Heart right ventricle (tissue), 16 donors: ENCODE measurements around the gene SYCE1L. TPM values are rescaled to one million over a fixed set of nuclear protein-coding genes. Genes with fewer than 3 reads are reported as not detected.

Experiments
- ATAC-seq, 8 donors: fragments of 200-7000 bp; cut with Tn5 transposase; one replicate each; pipeline ENCODE4 v1.9.1; 2020; ENCODE audit warnings: mild to moderate bottlenecking in 8 of 8, moderate library complexity in 8 of 8, moderate number of reproducible peaks in 1 of 8
- DNase-seq, 2 donors: peaks; one replicate each; pipeline ENCODE4 v3.0.0-alpha.2; 2020
- H3K27ac ChIP-seq, 10 donors: fragments of 200-600 bp; sonication (generic) in 2 of 10; one replicate each; pipeline versions ENCODE4 v1.5.0 to v1.8.0; 2020 to 2022; ENCODE audit warnings: mild to moderate bottlenecking in 3 of 10
- H3K27me3 ChIP-seq, 7 donors: fragments of 200-600 bp; one replicate each; pipeline ENCODE4 v1.8.0; 2021 to 2022; ENCODE audit warnings: mild to moderate bottlenecking in 2 of 7
- H3K36me3 ChIP-seq, 9 donors: fragments of 200-600 bp; sonication (generic) in 1 of 9; one replicate each; pipeline versions ENCODE4 v1.5.0 to v1.8.0; 2020 to 2022; ENCODE audit warnings: mild to moderate bottlenecking in 2 of 9
- H3K4me1 ChIP-seq, 9 donors: fragments of 200-600 bp; sonication (generic) in 1 of 9; one replicate each; pipeline versions ENCODE4 v1.5.0 to v1.8.0; 2020 to 2022; ENCODE audit warnings: mild to moderate bottlenecking in 4 of 9
- H3K4me3 ChIP-seq, 10 donors: fragments of 200-600 bp; sonication (generic) in 2 of 10; one replicate each; pipeline versions ENCODE4 v1.5.0 to v1.8.0; 2020 to 2022; ENCODE audit warnings: mild to moderate bottlenecking in 7 of 10, moderate library complexity in 2 of 10
- H3K9me3 ChIP-seq, 11 donors: fragments of 200-600 bp in 10 of 11; sonication (generic) in 2 of 11; one replicate each; pipeline versions ENCODE4 v1.5.0 to v1.8.0; 2013 to 2022; ENCODE audit warnings: mild to moderate bottlenecking in 2 of 11, control low read depth in 1 of 11, moderate library complexity in 1 of 11
- WGBS, 2 donors: extraction: QIAGEN DNeasy Blood & Tissue Kit; methylation state at CpG; one replicate each; pipeline ENCODE4 v1.1.7; 2013; ENCODE audit warnings: inconsistent platforms in 1 of 2; 5-methylcytosine and 5-hydroxymethylcytosine counted together
- intact Hi-C, 10 donors: fragments of 100-400 bp; cut with DNase I; formaldehyde crosslinking; loops; one replicate each; pipeline versions ENCODE4 v1.11.1 to v1.14.2; 2022
- polyA plus RNA-seq, 2 donors: library from polyadenylated mRNA; stranded (reverse); fragments of 200-250 nt; gene quantifications; one replicate each; pipeline ENCODE4 v1.2.3, GENCODE V29; 2013
- total RNA-seq, 10 donors: library from RNA; stranded (reverse); fragmentation: NEBNext Ultra II Directional in 3 of 10; extraction: Animal tissue kit (Norgen Biotek cat#: 25700) in 3 of 10; gene quantifications; one replicate each; pipeline versions ENCODE4 v1.2.1 to v1.2.4, GENCODE V29; 2021 to 2023
- TF ChIP-seq, protein P1 (sequence below), 9 donors: fragments of 200-600 bp; sonication (generic) in 2 of 9; IDR thresholded peaks; one replicate each; pipeline versions ENCODE4 v1.5.0 to v1.8.0; 2021 to 2022; ENCODE audit warnings: antibody characterized with exemption in 9 of 9, mild to moderate bottlenecking in 5 of 9, moderate library complexity in 1 of 9
- donor health status: Arrhythmogenic right ventricular cardiomyopathy.
- donor health status: ischemic (EF 13 %, LVEDD 7.1; RV severe dilation, severe dysfunction).
- donor health status: healthy with polysubstance abuse.
- donor health status: DM: no; HTN: yes; CAD: no.
- donor health status: DM: no; HTN: no; CAD: no.
- donor health status: ischemic (EF 25% LVEDD 6.9; RV normal size, moderate dysfunction).
- donor health status: ischemic (EF 25% LVEDD 5.7; RV mildly dilated, moderate dysfunction).
- donor health status: healthy.
- donor health status: DM: yes; HTN: yes; CAD: no.
- donor health status: Ischemic cardiomyopathy.
- donor health status: ischemic (EF 35%, LVEDD 5.7; RV mildly dilated, moderate dysfunction).
- donor health status: nonischemic (EF 11% LVEDD 7.7; RV severe dilation, severe dysfunction).
- donor health status: DM: yes; HTN: yes; CAD: no.
- donor health status: PGD.
- donor health status: ischemic (EF 29% LVEDD 5.4; RV normal size, mild dysfunction).
- donor health status: nonischemic (EF 23%, LVEDD 6.1; RV moderate dilation, normal function).

Gene SYCE1L
- total and polyA plus RNA-seq, 12 donors = 0.81 to 2.7 (median 0.99) TPM; not detected in 2

DNA sequence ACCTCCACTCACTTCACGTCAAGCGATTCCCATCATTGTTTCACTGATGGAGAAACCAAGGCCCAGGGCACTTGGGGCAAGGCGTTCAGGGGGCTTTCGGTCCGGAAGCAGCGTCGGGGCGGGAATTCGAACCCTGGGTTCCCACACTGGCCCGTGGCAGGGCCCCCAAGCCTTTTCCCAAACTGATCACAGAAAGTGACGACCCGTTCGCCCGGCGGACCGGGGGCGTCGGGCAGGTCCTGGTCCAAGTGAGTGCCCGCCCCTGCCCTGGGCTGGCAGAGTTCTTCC lies 9.1 kb upstream of the SYCE1L start:
- 0 to 1% methylated on average over 19 of the region's 19 CpGs for WGBS, 2 donors
- peak overlapping the region; percentile 53 to 91 (median 84) for H3K4me3 ChIP-seq
- intact Hi-C loops = loop anchor here in 1 of 10 donors (10.0 kb wide), 1 partner anchor 1535 kb away; no protein-coding TSS in a partner anchor
- TF ChIP-seq, protein P1, sequence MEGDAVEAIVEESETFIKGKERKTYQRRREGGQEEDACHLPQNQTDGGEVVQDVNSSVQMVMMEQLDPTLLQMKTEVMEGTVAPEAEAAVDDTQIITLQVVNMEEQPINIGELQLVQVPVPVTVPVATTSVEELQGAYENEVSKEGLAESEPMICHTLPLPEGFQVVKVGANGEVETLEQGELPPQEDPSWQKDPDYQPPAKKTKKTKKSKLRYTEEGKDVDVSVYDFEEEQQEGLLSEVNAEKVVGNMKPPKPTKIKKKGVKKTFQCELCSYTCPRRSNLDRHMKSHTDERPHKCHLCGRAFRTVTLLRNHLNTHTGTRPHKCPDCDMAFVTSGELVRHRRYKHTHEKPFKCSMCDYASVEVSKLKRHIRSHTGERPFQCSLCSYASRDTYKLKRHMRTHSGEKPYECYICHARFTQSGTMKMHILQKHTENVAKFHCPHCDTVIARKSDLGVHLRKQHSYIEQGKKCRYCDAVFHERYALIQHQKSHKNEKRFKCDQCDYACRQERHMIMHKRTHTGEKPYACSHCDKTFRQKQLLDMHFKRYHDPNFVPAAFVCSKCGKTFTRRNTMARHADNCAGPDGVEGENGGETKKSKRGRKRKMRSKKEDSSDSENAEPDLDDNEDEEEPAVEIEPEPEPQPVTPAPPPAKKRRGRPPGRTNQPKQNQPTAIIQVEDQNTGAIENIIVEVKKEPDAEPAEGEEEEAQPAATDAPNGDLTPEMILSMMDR (IDR thresholded peaks at IDR 0.05) = no peak
- peak overlapping the region; percentile 77 to 98 (median 93) for H3K27ac ChIP-seq
- peaks cover 0 to 4% (median 0%) of the 10 kb centered on the region in 7 donors for H3K27me3 ChIP-seq
- no peak for DNase-seq
- H3K4me1 ChIP-seq = peaks cover 6 to 25% (median 16%) of the 10 kb centered on the region in 9 donors
- peaks cover 0 to 26% (median 11%) of the 10 kb centered on the region in 9 donors for H3K36me3 ChIP-seq
- ATAC-seq = no peak
- H3K9me3 ChIP-seq = no peaks in the 10 kb centered on the region

DNA sequence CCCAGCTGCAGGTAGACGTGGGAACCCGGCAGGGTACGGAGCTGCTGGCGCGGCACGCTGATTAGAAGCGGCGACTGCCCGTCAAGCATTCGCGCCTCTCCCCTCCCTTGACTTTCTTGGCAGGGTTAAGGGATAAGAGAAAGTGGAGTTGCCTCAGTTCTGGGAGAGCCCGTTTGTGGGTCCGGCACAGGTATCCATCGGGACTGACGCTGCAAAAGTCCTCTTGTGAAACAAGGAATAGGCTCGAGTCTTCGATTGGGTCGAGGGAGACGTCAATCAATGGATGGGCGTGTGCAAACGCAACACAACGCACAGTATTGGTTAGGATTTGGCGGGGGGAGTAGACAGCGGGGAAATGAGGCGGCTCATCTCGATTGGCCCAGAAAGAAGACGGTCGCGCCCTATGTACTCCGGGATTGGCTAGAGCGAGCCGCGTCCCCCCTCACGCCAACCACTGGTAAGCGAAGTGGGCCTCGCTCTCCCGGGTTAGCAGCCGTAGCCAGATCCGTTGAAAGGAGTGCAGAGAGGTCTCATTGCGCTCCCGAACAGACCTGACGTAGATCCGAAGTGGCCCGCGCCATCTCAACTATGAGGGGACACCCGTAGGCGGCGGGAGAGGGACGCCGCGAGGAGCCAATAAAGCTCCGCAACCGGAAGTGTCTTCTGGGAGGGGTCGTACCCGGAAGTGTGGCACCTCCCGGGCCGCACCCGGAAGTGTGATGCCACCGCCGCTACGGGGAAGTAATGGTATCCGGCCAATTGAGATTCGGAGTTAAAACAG lies 8.5 kb upstream of the SYCE1L start, which contains the start of gene MON1B:
MON1B (plus strand) TSS at position 713 of the 781 bp plus-strand sequence. CDS start 296 bp downstream, outside the sequence.
- WGBS, 2 donors = 0% methylated on average over 62 to 63 of the region's 63 CpGs
- Histone ChIP-seq H3K27ac (peak within 1 kb of the TSS; percentile 83 to 98 (median 93)), H3K27me3 (no peaks in the 10 kb centered on the region), H3K4me3 (peak within 1 kb of the TSS; percentile 77 to 91 (median 84)), H3K4me1 (peaks cover 6 to 25% (median 16%) of the 10 kb centered on the region in 9 donors), H3K36me3 (peaks cover 0 to 32% (median 16%) of the 10 kb centered on the region in 9 donors), H3K9me3 (no peaks in the 10 kb centered on the region)
- TF ChIP-seq, protein P1 (IDR thresholded peaks at IDR 0.05) = peak in 2 of 9 donors; percentile 28 to 38
- intact Hi-C loops = loop anchor here in 1 of 10 donors (10.0 kb wide), 1 partner anchor 1536 kb away; no protein-coding TSS in a partner anchor
- peak; percentile 95 to 98 for DNase-seq
- peak; percentile 99 to 100 (median 100) for ATAC-seq

DNA sequence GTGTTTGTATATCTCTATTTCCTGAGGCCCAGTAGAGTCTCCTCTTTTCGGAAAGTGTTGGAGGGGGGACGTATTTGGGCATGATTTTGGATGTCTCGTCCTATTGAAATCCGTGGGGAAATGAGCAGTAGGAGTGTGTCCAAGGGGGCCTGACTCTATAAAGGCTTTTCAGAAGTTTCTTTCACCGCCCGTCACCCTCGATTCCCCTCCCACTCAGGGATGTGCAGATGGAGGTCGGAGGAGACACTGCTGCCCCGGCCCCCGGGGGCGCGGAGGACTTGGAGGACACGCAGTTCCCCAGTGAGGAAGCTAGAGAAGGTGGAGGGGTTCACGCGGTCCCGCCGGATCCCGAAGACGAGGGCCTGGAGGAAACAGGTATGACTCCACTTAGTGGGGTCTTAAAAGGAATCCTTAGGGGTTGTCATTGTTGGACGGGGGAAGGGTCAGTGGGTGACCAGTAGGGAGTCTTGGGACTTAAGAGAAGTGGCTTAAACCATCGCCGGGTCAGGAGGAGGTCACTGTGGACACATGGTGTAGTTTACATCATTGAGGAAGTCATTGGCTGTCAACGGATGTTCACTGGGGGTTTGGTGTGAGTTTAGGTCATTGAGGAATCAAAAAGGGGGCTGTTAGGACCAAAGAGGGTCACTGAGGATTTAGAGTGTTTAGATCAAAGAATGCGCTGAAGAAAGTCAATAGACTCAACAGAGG lies 7.8 kb upstream of the SYCE1L start:
- Histone ChIP-seq H3K4me3 (peak overlapping the region; percentile 77 to 91 (median 84)), H3K9me3 (no peaks in the 10 kb centered on the region), H3K27ac (peak overlapping the region; percentile 83 to 98 (median 93)), H3K36me3 (peaks cover 0 to 39% (median 16%) of the 10 kb centered on the region in 9 donors), H3K27me3 (no peaks in the 10 kb centered on the region), H3K4me1 (peaks cover 6 to 25% (median 16%) of the 10 kb centered on the region in 9 donors)
- ATAC-seq (peak in 3 of 8 donors; percentile 0 to 1 (median 0)), DNase-seq (peak; percentile 29 to 31)
- intact Hi-C loops = loop anchor here in 1 of 10 donors (10.0 kb wide), 1 partner anchor 1537 kb away; no protein-coding TSS in a partner anchor
- TF ChIP-seq, protein P1 (IDR thresholded peaks at IDR 0.05) = no peak
- 5% methylated on average over 24 of the region's 24 CpGs for WGBS, 2 donors

DNA sequence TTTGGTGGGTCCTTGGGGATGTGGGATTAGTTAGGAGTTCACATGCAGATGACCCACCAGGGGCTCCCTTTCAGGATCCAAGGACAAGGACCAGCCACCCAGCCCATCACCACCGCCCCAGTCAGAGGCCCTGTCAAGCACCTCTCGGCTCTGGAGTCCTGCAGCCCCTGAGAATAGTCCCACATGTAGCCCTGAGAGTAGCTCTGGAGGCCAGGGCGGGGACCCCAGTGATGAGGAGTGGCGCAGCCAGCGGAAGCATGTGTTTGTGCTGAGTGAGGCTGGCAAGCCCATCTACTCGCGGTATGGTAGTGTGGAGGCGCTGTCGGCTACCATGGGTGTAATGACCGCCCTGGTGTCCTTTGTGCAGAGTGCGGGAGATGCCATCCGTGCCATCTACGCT lies 5.8 kb upstream of the SYCE1L start:
- 97 to 99% methylated on average over 13 of the region's 13 CpGs for WGBS, 2 donors
- Histone ChIP-seq H3K27ac (no peak overlapping the region), H3K9me3 (no peaks in the 10 kb centered on the region), H3K27me3 (no peaks in the 10 kb centered on the region), H3K36me3 (peaks cover 0 to 59% (median 23%) of the 10 kb centered on the region in 9 donors), H3K4me1 (peaks cover 6 to 25% (median 16%) of the 10 kb centered on the region in 9 donors), H3K4me3 (no peak overlapping the region)
- ATAC-seq = no peak
- TF ChIP-seq, protein P1 (IDR thresholded peaks at IDR 0.05) = no peak
- intact Hi-C loops = loop anchor here in 1 of 10 donors (10.0 kb wide), 1 partner anchor 1539 kb away; no protein-coding TSS in a partner anchor
- DNase-seq = no peak
